ENCODE data around the gene CCDC85A. TPM values are rescaled to one million over a fixed set of nuclear protein-coding genes. Genes with fewer than 3 reads are reported as not detected.

CCDC85A gene
- total RNA-seq, 1 experiment from 2014 or later = not detected

- Mint-ChIP-seq H3K4me3 (ENCODE audit: unreplicated experiment) (no peak overlapping the region), H3K9me3 (ENCODE audit: unreplicated experiment) (no peaks in the 10 kb centered on the region), H3K4me1 (ENCODE audit: low read depth, unreplicated experiment) (no peaks in the 10 kb centered on the region), H3K27me3 (ENCODE audit: insufficient read depth, unreplicated experiment) (peaks cover 5% of the 10 kb centered on the region), H3K36me3 (ENCODE audit: insufficient read depth, unreplicated experiment) (no peaks in the 10 kb centered on the region), H3K27ac (ENCODE audit: unreplicated experiment) (no peak overlapping the region)
- TF ChIP-seq CTCF (IDR thresholded peaks at IDR 0.05; ENCODE audit: insufficient read depth in 1 of 2, low read depth in 1 of 2, low read length in 1 of 2, severe bottlenecking in 1 of 2, unreplicated experiment in 1 of 2) = no peak
- ChIA-PET CTCF (no interaction called here), POLR2A (no interaction called here)
- Histone ChIP-seq H3K36me3 (ENCODE audit: control insufficient read depth, insufficient read depth, low read length) (no peaks in the 10 kb centered on the region), H3K9me3 (no peaks in the 10 kb centered on the region), H3K27me3 (replicated peaks; ENCODE audit: control insufficient read depth, insufficient read depth, low read length) (no peaks in the 10 kb centered on the region), H3K4me1 (no peaks in the 10 kb centered on the region), H3K4me3 (ENCODE audit: low read depth, low read length) (no peak overlapping the region)
- BruUV-seq (replicated peaks) = no TSS peak
- DNase-seq = no peak
- intact Hi-C loops (cut with micrococcal nuclease; ENCODE audit: unreplicated experiment) = no loop called here
Measured at GRCh38 chr2:56267415-56267788, 83.6 kb downstream of the CCDC85A start.

- no peak for DNase-seq
- Mint-ChIP-seq H3K9me3 (ENCODE audit: unreplicated experiment) (no peaks in the 10 kb centered on the region), H3K4me3 (ENCODE audit: unreplicated experiment) (no peak overlapping the region), H3K4me1 (ENCODE audit: low read depth, unreplicated experiment) (no peaks in the 10 kb centered on the region), H3K36me3 (ENCODE audit: insufficient read depth, unreplicated experiment) (no peaks in the 10 kb centered on the region), H3K27me3 (ENCODE audit: insufficient read depth, unreplicated experiment) (peaks cover 10% of the 10 kb centered on the region), H3K27ac (ENCODE audit: unreplicated experiment) (no peak overlapping the region)
- ChIA-PET CTCF (no interaction called here), POLR2A (no interaction called here)
- Histone ChIP-seq H3K9me3 (no peaks in the 10 kb centered on the region), H3K27me3 (replicated peaks; ENCODE audit: control insufficient read depth, insufficient read depth, low read length) (no peaks in the 10 kb centered on the region), H3K4me3 (ENCODE audit: low read depth, low read length) (no peak overlapping the region), H3K4me1 (no peaks in the 10 kb centered on the region), H3K36me3 (ENCODE audit: control insufficient read depth, insufficient read depth, low read length) (no peaks in the 10 kb centered on the region)
- no peak for TF ChIP-seq CTCF (IDR thresholded peaks at IDR 0.05; ENCODE audit: insufficient read depth in 1 of 2, low read depth in 1 of 2, low read length in 1 of 2, severe bottlenecking in 1 of 2, unreplicated experiment in 1 of 2)
- BruUV-seq (replicated peaks) = no TSS peak
- intact Hi-C loops (cut with micrococcal nuclease; ENCODE audit: unreplicated experiment) = no loop called here
Measured at GRCh38 chr2:56268856-56269255, 85.1 kb downstream of the CCDC85A start.

GRCh38 chr2:56271275-56271674, 87.5 kb downstream of the CCDC85A start:
- no peak overlapping the region for H3K4me3 Mint-ChIP-seq (ENCODE audit: unreplicated experiment)
- Histone ChIP-seq H3K4me1 (no peaks in the 10 kb centered on the region), H3K27me3 (replicated peaks; ENCODE audit: control insufficient read depth, insufficient read depth, low read length) (no peaks in the 10 kb centered on the region), H3K36me3 (ENCODE audit: control insufficient read depth, insufficient read depth, low read length) (no peaks in the 10 kb centered on the region), H3K9me3 (no peaks in the 10 kb centered on the region), H3K4me3 (ENCODE audit: low read depth, low read length) (no peak overlapping the region)
- DNase-seq = no peak
- no peaks in the 10 kb centered on the region for H3K9me3 Mint-ChIP-seq (ENCODE audit: unreplicated experiment)
- no TSS peak for BruUV-seq (replicated peaks)
- H3K36me3 Mint-ChIP-seq (ENCODE audit: insufficient read depth, unreplicated experiment) = no peaks in the 10 kb centered on the region
- ChIA-PET POLR2A (no interaction called here), CTCF (no interaction called here)
- no peak overlapping the region for H3K27ac Mint-ChIP-seq (ENCODE audit: unreplicated experiment)
- intact Hi-C loops (cut with micrococcal nuclease; ENCODE audit: unreplicated experiment) = no loop called here
- no peaks in the 10 kb centered on the region for H3K4me1 Mint-ChIP-seq (ENCODE audit: low read depth, unreplicated experiment)
- H3K27me3 Mint-ChIP-seq (ENCODE audit: insufficient read depth, unreplicated experiment) = peaks cover 10% of the 10 kb centered on the region
- TF ChIP-seq CTCF (IDR thresholded peaks at IDR 0.05; ENCODE audit: insufficient read depth in 1 of 2, low read depth in 1 of 2, low read length in 1 of 2, severe bottlenecking in 1 of 2, unreplicated experiment in 1 of 2) = no peak
